ENCODE results near the gene ZFR2. TPM values are rescaled to one million over a fixed set of nuclear protein-coding genes. Genes with fewer than 3 reads are reported as not detected.

ZFR2 gene
- total and polyA plus RNA-seq, 2 of the 8 experiments (the other 6 are each of a cell fraction or from before 2014, with no cell fraction given) = 14.5 to 28.4 TPM

- TF ChIP-seq SIN3A (conservative IDR thresholded peaks at IDR 0.05 in 1 of 2, IDR thresholded peaks at IDR 0.05 in 1 of 2; ENCODE audit: low read depth in 1 of 2, low read length in 2 of 2) (no peak), ATF3 (IDR thresholded peaks at IDR 0.05; ENCODE audit: insufficient read depth, low read depth, low read length) (no peak), SIRT6 (IDR thresholded peaks at IDR 0.05; ENCODE audit: low read length) (no peak), EP300 (IDR thresholded peaks at IDR 0.05; ENCODE audit: borderline replicate concordance in 1 of 2, low read depth in 2 of 2, low read length in 2 of 2) (no peak)
Observed at GRCh38 chr19:3762130-3762473, 106.7 kb downstream of the ZFR2 start (continued).

Measured in H1 (cell line).